Measurements from ENCODE around the gene APC.

DNA sequence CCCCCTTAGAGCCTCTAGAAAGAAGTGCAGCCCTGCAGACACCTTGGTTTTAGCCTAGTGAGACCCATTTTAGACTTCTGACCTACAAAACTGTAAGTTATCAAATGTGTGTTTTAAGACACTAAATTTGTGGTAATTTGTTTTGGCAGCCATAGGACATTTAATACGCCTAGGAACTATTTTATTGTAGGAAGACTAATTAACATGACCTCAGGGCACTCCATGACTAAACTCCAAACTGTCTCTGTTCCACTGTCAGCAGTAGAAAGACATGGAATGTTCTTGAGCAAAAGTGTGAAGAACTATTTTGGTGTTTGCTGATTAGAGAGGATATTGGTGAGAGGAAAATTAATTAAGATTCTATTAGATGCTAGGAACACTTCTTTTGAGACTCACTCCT, 4.1 kb upstream of the APC start:
- TF ChIP-seq, protein P1, sequence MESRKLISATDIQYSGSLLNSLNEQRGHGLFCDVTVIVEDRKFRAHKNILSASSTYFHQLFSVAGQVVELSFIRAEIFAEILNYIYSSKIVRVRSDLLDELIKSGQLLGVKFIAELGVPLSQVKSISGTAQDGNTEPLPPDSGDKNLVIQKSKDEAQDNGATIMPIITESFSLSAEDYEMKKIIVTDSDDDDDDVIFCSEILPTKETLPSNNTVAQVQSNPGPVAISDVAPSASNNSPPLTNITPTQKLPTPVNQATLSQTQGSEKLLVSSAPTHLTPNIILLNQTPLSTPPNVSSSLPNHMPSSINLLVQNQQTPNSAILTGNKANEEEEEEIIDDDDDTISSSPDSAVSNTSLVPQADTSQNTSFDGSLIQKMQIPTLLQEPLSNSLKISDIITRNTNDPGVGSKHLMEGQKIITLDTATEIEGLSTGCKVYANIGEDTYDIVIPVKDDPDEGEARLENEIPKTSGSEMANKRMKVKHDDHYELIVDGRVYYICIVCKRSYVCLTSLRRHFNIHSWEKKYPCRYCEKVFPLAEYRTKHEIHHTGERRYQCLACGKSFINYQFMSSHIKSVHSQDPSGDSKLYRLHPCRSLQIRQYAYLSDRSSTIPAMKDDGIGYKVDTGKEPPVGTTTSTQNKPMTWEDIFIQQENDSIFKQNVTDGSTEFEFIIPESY (IDR thresholded peaks at IDR 0.05; ENCODE audit: extremely low read depth, insufficient replicate concordance, low read length), result no peak
- TF ChIP-seq ZFX (IDR thresholded peaks at IDR 0.05) (no peak), FOSL1 (IDR thresholded peaks at IDR 0.05; ENCODE audit: low read depth) (no peak), POLR2AphosphoS5 (IDR thresholded peaks at IDR 0.05; ENCODE audit: low read depth, low read length) (no peak), RAD21 (IDR thresholded peaks at IDR 0.05; ENCODE audit: low read depth) (no peak), POLR2A (IDR thresholded peaks at IDR 0.05; ENCODE audit: borderline replicate concordance, extremely low read depth, insufficient read depth, insufficient read length) (no peak), SRF (IDR thresholded peaks at IDR 0.05; ENCODE audit: low read depth) (no peak)
- TF ChIP-seq, protein P2, sequence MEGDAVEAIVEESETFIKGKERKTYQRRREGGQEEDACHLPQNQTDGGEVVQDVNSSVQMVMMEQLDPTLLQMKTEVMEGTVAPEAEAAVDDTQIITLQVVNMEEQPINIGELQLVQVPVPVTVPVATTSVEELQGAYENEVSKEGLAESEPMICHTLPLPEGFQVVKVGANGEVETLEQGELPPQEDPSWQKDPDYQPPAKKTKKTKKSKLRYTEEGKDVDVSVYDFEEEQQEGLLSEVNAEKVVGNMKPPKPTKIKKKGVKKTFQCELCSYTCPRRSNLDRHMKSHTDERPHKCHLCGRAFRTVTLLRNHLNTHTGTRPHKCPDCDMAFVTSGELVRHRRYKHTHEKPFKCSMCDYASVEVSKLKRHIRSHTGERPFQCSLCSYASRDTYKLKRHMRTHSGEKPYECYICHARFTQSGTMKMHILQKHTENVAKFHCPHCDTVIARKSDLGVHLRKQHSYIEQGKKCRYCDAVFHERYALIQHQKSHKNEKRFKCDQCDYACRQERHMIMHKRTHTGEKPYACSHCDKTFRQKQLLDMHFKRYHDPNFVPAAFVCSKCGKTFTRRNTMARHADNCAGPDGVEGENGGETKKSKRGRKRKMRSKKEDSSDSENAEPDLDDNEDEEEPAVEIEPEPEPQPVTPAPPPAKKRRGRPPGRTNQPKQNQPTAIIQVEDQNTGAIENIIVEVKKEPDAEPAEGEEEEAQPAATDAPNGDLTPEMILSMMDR (IDR thresholded peaks at IDR 0.05 in 2 of 3, conservative IDR thresholded peaks at IDR 0.05 in 1 of 3; ENCODE audit: borderline replicate concordance in 1 of 3, insufficient read depth in 1 of 3, low read depth in 2 of 3, low read length in 2 of 3), result no peak
